Trophoblast cell (in vitro differentiated cells and primary cell): Measurements from ENCODE around the gene ANG.

Source experiments
- DNase-seq, 2 donors: peaks; one replicate each; pipeline ENCODE4 v3.0.0-alpha.2; 2016
- H2AFZ ChIP-seq: 2 replicates; pipeline ENCODE4 v1.6.1; 2013; ENCODE audit warnings: low read length, moderate library complexity, mild to moderate bottlenecking; ENCODE audit not compliant: insufficient read depth, poor library complexity
- H2AK5ac ChIP-seq: 2 replicates; pipeline ENCODE4 v1.6.1; 2013; ENCODE audit warnings: mild to moderate bottlenecking, low read length
- H2BK120ac ChIP-seq: 2 replicates; pipeline ENCODE4 v1.6.1; 2013; ENCODE audit warnings: low read length, mild to moderate bottlenecking, moderate library complexity; ENCODE audit not compliant: insufficient read depth, poor library complexity
- H2BK12ac ChIP-seq: 2 replicates; pipeline ENCODE4 v1.6.1; 2013; ENCODE audit warnings: mild to moderate bottlenecking, low read length, moderate library complexity
- H2BK5ac ChIP-seq: 2 replicates; pipeline ENCODE4 v1.6.1; 2013; ENCODE audit warnings: low read length, low read depth, moderate library complexity, mild to moderate bottlenecking; ENCODE audit not compliant: poor library complexity
- H3K14ac ChIP-seq: 2 replicates; pipeline ENCODE4 v1.6.1; 2013; ENCODE audit warnings: mild to moderate bottlenecking, low read length
- H3K18ac ChIP-seq: 2 replicates; pipeline ENCODE4 v1.6.1; 2013; ENCODE audit warnings: mild to moderate bottlenecking, low read length
- H3K23ac ChIP-seq: 2 replicates; pipeline ENCODE4 v1.6.1; 2013; ENCODE audit warnings: low read length
- H3K27ac ChIP-seq: 2 replicates; pipeline ENCODE4 v1.5.1; 2013; ENCODE audit warnings: low read depth, mild to moderate bottlenecking, inconsistent platforms, low read length, moderate library complexity
- H3K27me3 ChIP-seq: 2 replicates; pipeline ENCODE4 v1.6.1; 2013; ENCODE audit warnings: inconsistent platforms, mild to moderate bottlenecking, low read length, moderate library complexity; ENCODE audit not compliant: insufficient read depth
- H3K36me3 ChIP-seq, 2 experiments: 1 replicate in 1 of 2; 2 replicates in 1 of 2; pipeline ENCODE4 v1.6.1; 2013; ENCODE audit warnings: low read length in 2 of 2, mild to moderate bottlenecking in 2 of 2, moderate library complexity in 1 of 2; ENCODE audit not compliant: insufficient read depth in 2 of 2, control insufficient read depth in 1 of 2
- H3K4ac ChIP-seq: 2 replicates; pipeline ENCODE4 v1.6.1; 2013; ENCODE audit warnings: low read depth, mild to moderate bottlenecking, low read length, moderate library complexity
- H3K4me1 ChIP-seq, 2 experiments: 1 replicate in 1 of 2; 2 replicates in 1 of 2; pipeline ENCODE4 v1.6.1; 2013; ENCODE audit warnings: low read length in 2 of 2, mild to moderate bottlenecking in 2 of 2, moderate library complexity in 1 of 2; ENCODE audit not compliant: insufficient read depth in 2 of 2, control insufficient read depth in 1 of 2
- H3K4me2 ChIP-seq: 2 replicates; pipeline ENCODE4 v1.6.1; 2013; ENCODE audit warnings: inconsistent platforms, mild to moderate bottlenecking, low read length, moderate library complexity
- H3K4me3 ChIP-seq: 2 replicates; pipeline ENCODE4 v1.5.1; 2013; ENCODE audit warnings: mild to moderate bottlenecking, low read depth, low read length, inconsistent platforms
- H3K79me1 ChIP-seq: one replicate; pipeline ENCODE4 v1.6.1; 2013; ENCODE audit warnings: low read length
- H3K79me2 ChIP-seq: 2 replicates; pipeline ENCODE4 v1.6.1; 2013; ENCODE audit warnings: low read length, mild to moderate bottlenecking; ENCODE audit not compliant: control insufficient read depth, insufficient read depth, poor library complexity
- H3K9ac ChIP-seq: 2 replicates; pipeline ENCODE4 v1.6.1; 2013; ENCODE audit warnings: mild to moderate bottlenecking, low read length
- H3K9me3 ChIP-seq: 2 replicates; pipeline ENCODE4 v1.6.1; 2013; ENCODE audit warnings: low read depth, mild to moderate bottlenecking, control low read depth, inconsistent platforms, low read length; ENCODE audit not compliant: insufficient read depth
- H4K12ac ChIP-seq: 2 replicates; pipeline ENCODE4 v1.6.1; 2013; ENCODE audit warnings: low read depth, mild to moderate bottlenecking, low read length, moderate library complexity
- H4K8ac ChIP-seq: 2 replicates; pipeline ENCODE4 v1.6.1; 2013; ENCODE audit warnings: low read depth, mild to moderate bottlenecking, low read length, moderate library complexity
- H4K91ac ChIP-seq: one replicate; pipeline ENCODE4 v1.6.1; 2013; ENCODE audit warnings: low read depth, mild to moderate bottlenecking, low read length, moderate library complexity
- WGBS: extraction: QIAGEN DNeasy Blood & Tissue Kit; methylation state at CpG from one replicate; pipeline ENCODE4 v1.1.7; 2013; ENCODE audit warnings: missing lambda C conversion rate; ENCODE audit not compliant: insufficient read length, insufficient coverage; ENCODE audit errors: extremely low coverage; 5-methylcytosine and 5-hydroxymethylcytosine counted together

The ANG gene

GRCh38 chr14:20697273-20698017, 8.9 kb downstream of the ANG start:
- Histone ChIP-seq H3K79me1 (no peaks in the 10 kb centered on the region), H4K91ac (no peak overlapping the region), H4K8ac (no peak overlapping the region), H3K27me3 (no peaks in the 10 kb centered on the region), H3K4me1 (no peaks in the 10 kb centered on the region), H3K36me3 (no peaks in the 10 kb centered on the region), H3K9me3 (peaks cover 3% of the 10 kb centered on the region), H3K18ac (no peak overlapping the region), H3K23ac (no peak overlapping the region), H2AK5ac (no peak overlapping the region), H4K12ac (no peak overlapping the region), H3K14ac (no peak overlapping the region), H3K79me2 (no peaks in the 10 kb centered on the region), H3K9ac (no peak overlapping the region), H3K4me3 (no peak overlapping the region), H2BK120ac (no peak overlapping the region), H3K27ac (no peak overlapping the region), H2AFZ (no peak overlapping the region), H3K4me2 (no peak overlapping the region), H2BK12ac (no peak overlapping the region), H3K4ac (no peak overlapping the region), H2BK5ac (no peak overlapping the region)
- WGBS = no CpG with 5 or more reads among the region's 6 CpGs
- DNase-seq = peak; percentile 61 to 91

GRCh38 chr14:20698018-20698329, 9.4 kb downstream of the ANG start:
- no peaks in the 10 kb centered on the region for H3K79me1 ChIP-seq
- no peak overlapping the region for H3K9ac ChIP-seq
- no peak overlapping the region for H3K23ac ChIP-seq
- H4K91ac ChIP-seq = no peak overlapping the region
- H3K27ac ChIP-seq = no peak overlapping the region
- no peak overlapping the region for H2BK120ac ChIP-seq
- DNase-seq = no peak
- H2BK12ac ChIP-seq = no peak overlapping the region
- no peaks in the 10 kb centered on the region for H3K79me2 ChIP-seq
- H3K4me1 ChIP-seq = no peaks in the 10 kb centered on the region
- no peaks in the 10 kb centered on the region for H3K36me3 ChIP-seq
- no peak overlapping the region for H3K4me3 ChIP-seq
- H2AK5ac ChIP-seq = no peak overlapping the region
- no peak overlapping the region for H4K8ac ChIP-seq
- no peak overlapping the region for H2BK5ac ChIP-seq
- no peak overlapping the region for H3K4ac ChIP-seq
- no peak overlapping the region for H3K14ac ChIP-seq
- H3K9me3 ChIP-seq = peaks cover 3% of the 10 kb centered on the region
- no peaks in the 10 kb centered on the region for H3K27me3 ChIP-seq
- no peak overlapping the region for H3K4me2 ChIP-seq
- H3K18ac ChIP-seq = no peak overlapping the region
- H4K12ac ChIP-seq = no peak overlapping the region
- no peak overlapping the region for H2AFZ ChIP-seq

- Histone ChIP-seq H3K4me2 (no peak overlapping the region), H3K79me1 (no peaks in the 10 kb centered on the region), H3K4ac (no peak overlapping the region), H2BK120ac (no peak overlapping the region), H4K8ac (no peak overlapping the region), H3K36me3 (no peaks in the 10 kb centered on the region), H3K4me1 (no peaks in the 10 kb centered on the region), H3K9me3 (peaks cover 3% of the 10 kb centered on the region), H3K79me2 (no peaks in the 10 kb centered on the region), H3K4me3 (no peak overlapping the region), H4K12ac (no peak overlapping the region), H3K14ac (no peak overlapping the region), H4K91ac (no peak overlapping the region), H2AFZ (no peak overlapping the region), H3K18ac (no peak overlapping the region), H3K23ac (no peak overlapping the region), H2AK5ac (no peak overlapping the region), H2BK12ac (no peak overlapping the region), H3K27me3 (no peaks in the 10 kb centered on the region), H3K27ac (no peak overlapping the region), H3K9ac (no peak overlapping the region), H2BK5ac (no peak overlapping the region)
- WGBS = no CpG with 5 or more reads among the region's 5 CpGs
- DNase-seq = no peak
Measured at GRCh38 chr14:20698934-20699333, 10.4 kb downstream of the ANG start.

GRCh38 chr14:20699931-20700330, 11.4 kb downstream of the ANG start:
- no peak for DNase-seq
- no peak overlapping the region for H2BK5ac ChIP-seq
- H4K91ac ChIP-seq = no peak overlapping the region

More at GRCh38 chr14:20699931-20700330, 11.4 kb downstream of the ANG start:
- H3K4ac ChIP-seq = no peak overlapping the region
- H3K27me3 ChIP-seq = no peaks in the 10 kb centered on the region
- no peaks in the 10 kb centered on the region for H3K4me1 ChIP-seq
- no peak overlapping the region for H3K27ac ChIP-seq
- H2AK5ac ChIP-seq = no peak overlapping the region
- peaks cover 3% of the 10 kb centered on the region for H3K9me3 ChIP-seq
- no peak overlapping the region for H2BK120ac ChIP-seq
- H3K4me2 ChIP-seq = no peak overlapping the region
- no peak overlapping the region for H3K14ac ChIP-seq
- no peak overlapping the region for H4K12ac ChIP-seq
- no peak overlapping the region for H3K23ac ChIP-seq
- H3K36me3 ChIP-seq = no peaks in the 10 kb centered on the region
- H3K4me3 ChIP-seq = no peak overlapping the region
- no peak overlapping the region for H4K8ac ChIP-seq
- H3K18ac ChIP-seq = no peak overlapping the region
- H3K79me1 ChIP-seq = no peaks in the 10 kb centered on the region
- no peaks in the 10 kb centered on the region for H3K79me2 ChIP-seq
- no peak overlapping the region for H2AFZ ChIP-seq
- no peak overlapping the region for H3K9ac ChIP-seq
- no peak overlapping the region for H2BK12ac ChIP-seq
